ENCODE measurements around the gene RLN3.

The RLN3 gene

GRCh38 chr19:13993590-13994300 lies 34.2 kb upstream of the RLN3 start:
- no peak overlapping the region for H3K4me3 ChIP-seq (ENCODE audit: low read depth, low read length)
- no peak for DNase-seq (ENCODE audit: low read depth)
- no peak for TF ChIP-seq CTCF (conservative IDR thresholded peaks at IDR 0.05; ENCODE audit: low read depth, low read length)

- no peak overlapping the region for H3K4me3 ChIP-seq (ENCODE audit: low read depth, low read length)
- TF ChIP-seq CTCF (conservative IDR thresholded peaks at IDR 0.05; ENCODE audit: low read depth, low read length), result no peak
- DNase-seq (ENCODE audit: low read depth), result no peak
Measured at GRCh38 chr19:13995017-13995728, 32.8 kb upstream of the RLN3 start.

GRCh38 chr19:13995878-13996765 lies 31.8 kb upstream of the RLN3 start:
- no peak for TF ChIP-seq CTCF (conservative IDR thresholded peaks at IDR 0.05; ENCODE audit: low read depth, low read length)

GRCh38 chr19:13996928-13997630 lies 30.9 kb upstream of the RLN3 start:
- TF ChIP-seq CTCF (conservative IDR thresholded peaks at IDR 0.05; ENCODE audit: low read depth, low read length), result no peak
- no peak overlapping the region for H3K4me3 ChIP-seq (ENCODE audit: low read depth, low read length)
- no peak for DNase-seq (ENCODE audit: low read depth)

More at GRCh38 chr19:13995878-13996765, 31.8 kb upstream of the RLN3 start:
- H3K4me3 ChIP-seq (ENCODE audit: low read depth, low read length), result no peak overlapping the region
- DNase-seq (ENCODE audit: low read depth), result no peak

GRCh38 chr19:13997631-13997962 lies 30.4 kb upstream of the RLN3 start:
- DNase-seq (ENCODE audit: low read depth), result no peak
- H3K4me3 ChIP-seq (ENCODE audit: low read depth, low read length), result no peak overlapping the region
- TF ChIP-seq CTCF (conservative IDR thresholded peaks at IDR 0.05; ENCODE audit: low read depth, low read length), result no peak

GRCh38 chr19:13998426-13998825 lies 29.5 kb upstream of the RLN3 start:
- DNase-seq (ENCODE audit: low read depth), result no peak
- H3K4me3 ChIP-seq (ENCODE audit: low read depth, low read length), result no peak overlapping the region
- no peak for TF ChIP-seq CTCF (conservative IDR thresholded peaks at IDR 0.05; ENCODE audit: low read depth, low read length)
